Stimulated activated naive CD8-positive, alpha-beta T cell treated with anti-CD3 and anti-CD28 coated beads, Interleukin-15, amount 100 ng/mL, for 72 hours (primary cell): ENCODE data around the gene MARK3.

Experiments used
- ATAC-seq: fragments of 150-1000 bp; cut with Tn5 transposase; 2 replicates; pipeline ENCODE4 v1.10.0; 2021; ENCODE audit warnings: mild to moderate bottlenecking, moderate library complexity
- DNase-seq, 2 donors: peaks; one replicate each; pipeline ENCODE4 v3.0.0; 2021 to 2022
- H3K27ac Mint-ChIP-seq, 2 donors: one replicate each; pipeline ENCODE4 v1.8.0; 2022; ENCODE audit warnings: mild to moderate bottlenecking in 2 of 2, mixed read lengths in 2 of 2, moderate library complexity in 2 of 2
- H3K27me3 Mint-ChIP-seq: one replicate; pipeline ENCODE4 v1.8.0; 2022; ENCODE audit warnings: mixed read lengths
- H3K4me1 Mint-ChIP-seq: one replicate; pipeline ENCODE4 v1.8.0; 2022; ENCODE audit warnings: mild to moderate bottlenecking, mixed read lengths
- H3K4me3 Mint-ChIP-seq, 2 donors: one replicate each; pipeline ENCODE4 v1.8.0; 2022; ENCODE audit warnings: mild to moderate bottlenecking in 2 of 2, mixed read lengths in 2 of 2, moderate library complexity in 1 of 2
- H3K9me3 Mint-ChIP-seq, 2 donors: one replicate each; pipeline ENCODE4 v1.8.0; 2022; ENCODE audit warnings: mixed read lengths in 2 of 2

MARK3 gene

GRCh38 chr14:103385152-103385928, at the start of gene MARK3:
TSS of gene MARK3 (plus strand) at chr14:103385415. CDS start at chr14:103386030, 615 bp downstream.
- peak; percentile 96 to 97 for DNase-seq
- Mint-ChIP-seq H3K9me3 (no peaks in the 10 kb centered on the region), H3K27ac (peak within 1 kb of the TSS; percentile 94 to 97)

DNA sequence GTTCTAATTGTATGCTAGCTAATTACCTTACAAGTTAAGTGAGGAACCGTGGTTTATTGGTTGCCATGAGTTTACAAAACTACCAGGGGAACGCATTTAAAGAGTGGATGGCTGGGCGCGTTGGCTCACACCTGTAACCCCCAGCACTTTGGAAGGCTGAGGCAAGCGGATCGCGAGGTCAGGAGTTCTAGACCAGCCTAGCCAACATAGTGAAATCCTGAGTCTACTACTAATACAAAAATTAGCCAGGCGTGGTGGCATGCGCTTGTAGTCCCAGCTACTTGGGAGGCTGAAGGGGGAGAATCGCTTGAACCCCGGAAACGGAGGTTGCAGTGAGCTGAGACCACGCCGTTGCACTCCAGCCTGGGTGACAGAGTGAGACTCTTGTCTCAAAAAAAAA, 49.0 kb upstream of the MARK3 start:
- DNase-seq, result no peak
- H3K27me3 Mint-ChIP-seq, result no peaks in the 10 kb centered on the region
- peak overlapping the region; percentile 96 to 99 for H3K27ac Mint-ChIP-seq
- no peaks in the 10 kb centered on the region for H3K9me3 Mint-ChIP-seq
- ATAC-seq, result no peak
- peaks cover 71% of the 10 kb centered on the region for H3K4me1 Mint-ChIP-seq
- H3K4me3 Mint-ChIP-seq, result peak overlapping the region; percentile 93

More at GRCh38 chr14:103385152-103385928, at the start of gene MARK3:
- peak within 1 kb of the TSS; percentile 98 for H3K4me3 Mint-ChIP-seq
- peaks cover 55% of the 10 kb centered on the region for H3K4me1 Mint-ChIP-seq
- ATAC-seq, result peak; percentile 96
- peaks cover 18% of the 10 kb centered on the region for H3K27me3 Mint-ChIP-seq

DNA sequence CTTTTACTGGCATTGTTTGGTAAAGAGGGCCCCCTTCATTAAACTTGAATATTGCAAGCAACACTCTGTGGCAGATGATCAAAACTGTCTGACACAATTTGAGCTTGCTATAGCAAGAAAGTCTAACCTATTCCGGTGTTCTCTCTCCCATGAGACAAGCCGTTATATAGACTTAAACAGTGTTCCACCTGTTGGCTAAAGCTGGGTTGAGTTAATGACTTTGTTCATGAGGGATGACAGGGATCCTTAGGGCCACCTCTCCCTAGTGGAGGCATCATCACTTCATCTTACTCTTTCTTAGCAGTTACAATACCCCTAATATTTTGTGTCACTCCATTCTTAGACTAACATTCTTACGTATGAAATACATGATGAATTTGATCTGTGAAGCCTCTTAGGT, 47.4 kb upstream of the MARK3 start:
- DNase-seq, result no peak
- H3K4me1 Mint-ChIP-seq, result peaks cover 64% of the 10 kb centered on the region
- H3K4me3 Mint-ChIP-seq, result peak overlapping the region in 1 of 2 donors; percentile 12
- no peaks in the 10 kb centered on the region for H3K9me3 Mint-ChIP-seq
- no peak for ATAC-seq
- H3K27me3 Mint-ChIP-seq, result no peaks in the 10 kb centered on the region
- peak overlapping the region; percentile 29 to 95 for H3K27ac Mint-ChIP-seq

GRCh38 chr14:103339561-103339960, 45.7 kb upstream of the MARK3 start:
- H3K27ac Mint-ChIP-seq, result peak overlapping the region in 1 of 2 donors; percentile 54
- ATAC-seq (no peak), DNase-seq (no peak)
- H3K9me3 Mint-ChIP-seq, result no peaks in the 10 kb centered on the region
- H3K27me3 Mint-ChIP-seq, result no peaks in the 10 kb centered on the region
- H3K4me1 Mint-ChIP-seq, result peaks cover 63% of the 10 kb centered on the region
- no peak overlapping the region for H3K4me3 Mint-ChIP-seq

GRCh38 chr14:103340480-103341212, 44.6 kb upstream of the MARK3 start:
- Mint-ChIP-seq H3K27ac (peak overlapping the region in 1 of 2 donors; percentile 54), H3K4me3 (no peak overlapping the region), H3K4me1 (peaks cover 57% of the 10 kb centered on the region), H3K9me3 (no peaks in the 10 kb centered on the region), H3K27me3 (no peaks in the 10 kb centered on the region)
- ATAC-seq, result no peak
- no peak for DNase-seq

- Mint-ChIP-seq H3K27ac (peak overlapping the region in 1 of 2 donors; percentile 89), H3K4me3 (no peak overlapping the region), H3K4me1 (peaks cover 48% of the 10 kb centered on the region), H3K9me3 (no peaks in the 10 kb centered on the region), H3K27me3 (no peaks in the 10 kb centered on the region)
- no peak for ATAC-seq
- DNase-seq, result no peak
These were observed 43.7 kb upstream of the MARK3 start for GRCh38 chr14:103341250-103342129.

DNA sequence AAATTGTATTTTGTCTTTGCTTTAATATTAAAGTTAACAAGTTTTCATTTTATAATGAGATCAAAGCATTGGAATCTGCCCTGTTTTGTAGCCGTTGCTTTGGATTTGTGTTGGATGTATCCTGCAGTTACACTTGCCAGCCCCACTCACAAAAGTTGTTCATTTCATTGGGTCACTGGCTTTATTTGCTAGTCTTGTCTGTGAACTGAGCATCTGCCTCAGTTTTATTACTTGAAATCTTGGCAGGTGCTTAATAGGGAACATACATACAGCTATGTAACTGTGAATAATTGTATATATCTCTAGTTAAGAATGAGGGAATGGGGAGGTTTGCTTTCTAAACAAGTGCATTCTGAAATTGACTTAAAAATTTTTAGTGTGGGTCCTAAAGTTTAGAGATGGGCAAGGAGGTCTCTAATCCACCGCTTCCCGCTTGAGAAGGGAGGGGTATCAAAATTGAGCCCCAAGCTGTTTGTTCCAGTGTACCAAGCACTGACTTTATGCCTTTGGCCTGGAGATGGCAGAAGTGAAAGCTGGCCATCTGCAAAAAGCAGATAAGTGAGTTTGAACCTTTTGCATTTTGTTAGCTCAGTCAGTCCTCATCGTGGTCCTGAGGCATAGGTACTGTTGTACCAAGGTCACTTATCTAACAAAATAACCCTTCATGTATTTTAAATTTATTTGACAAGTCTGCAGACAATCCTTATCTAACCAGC, 41.9 kb upstream of the MARK3 start:
- Mint-ChIP-seq H3K27me3 (no peaks in the 10 kb centered on the region), H3K27ac (no peak overlapping the region), H3K4me1 (peaks cover 31% of the 10 kb centered on the region), H3K9me3 (no peaks in the 10 kb centered on the region), H3K4me3 (no peak overlapping the region)
- ATAC-seq (no peak), DNase-seq (no peak)

GRCh38 chr14:103343905-103344797, 41.1 kb upstream of the MARK3 start:
- Mint-ChIP-seq H3K4me3 (no peak overlapping the region), H3K27ac (peak overlapping the region in 1 of 2 donors; percentile 67), H3K4me1 (peaks cover 24% of the 10 kb centered on the region), H3K27me3 (no peaks in the 10 kb centered on the region), H3K9me3 (no peaks in the 10 kb centered on the region)
- ATAC-seq, result no peak
- no peak for DNase-seq

DNA sequence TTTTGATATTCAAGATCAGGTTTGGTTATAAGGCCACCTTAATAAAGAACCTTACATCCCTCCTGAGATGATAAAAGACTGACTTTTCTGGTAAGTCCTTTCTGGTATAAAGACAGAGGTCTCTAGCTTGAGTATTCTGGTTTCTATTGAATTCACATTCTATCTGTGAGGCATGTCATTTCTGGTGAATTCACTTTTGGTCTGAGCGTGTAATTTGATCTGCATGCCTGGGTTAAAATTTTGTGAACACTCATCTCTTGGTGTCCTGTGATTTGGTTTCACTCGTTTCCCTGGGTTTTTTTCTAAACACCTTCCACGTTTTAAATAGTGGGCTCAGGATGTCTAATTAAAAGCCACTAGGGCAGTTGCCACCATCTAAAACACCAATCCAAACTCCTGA, 38.9 kb upstream of the MARK3 start:
- Mint-ChIP-seq H3K27ac (no peak overlapping the region), H3K27me3 (no peaks in the 10 kb centered on the region), H3K4me3 (no peak overlapping the region), H3K9me3 (no peaks in the 10 kb centered on the region), H3K4me1 (peaks cover 9% of the 10 kb centered on the region)
- no peak for ATAC-seq
- no peak for DNase-seq

- H3K27ac Mint-ChIP-seq, result peak overlapping the region in 1 of 2 donors; percentile 52
- no peaks in the 10 kb centered on the region for H3K9me3 Mint-ChIP-seq
- ATAC-seq (no peak), DNase-seq (no peak)
- no peaks in the 10 kb centered on the region for H3K27me3 Mint-ChIP-seq
- H3K4me1 Mint-ChIP-seq, result peaks cover under 1% of the 10 kb centered on the region
- no peak overlapping the region for H3K4me3 Mint-ChIP-seq
These were observed 38.0 kb upstream of the MARK3 start for GRCh38 chr14:103347091-103347815.

GRCh38 chr14:103348154-103348553, 37.1 kb upstream of the MARK3 start:
- no peak for DNase-seq
- no peaks in the 10 kb centered on the region for H3K27me3 Mint-ChIP-seq
- no peaks in the 10 kb centered on the region for H3K9me3 Mint-ChIP-seq

GRCh38 chr14:103349982-103350381, 35.2 kb upstream of the MARK3 start:
- Mint-ChIP-seq H3K27ac (no peak overlapping the region), H3K27me3 (no peaks in the 10 kb centered on the region), H3K9me3 (no peaks in the 10 kb centered on the region), H3K4me1 (no peaks in the 10 kb centered on the region), H3K4me3 (no peak overlapping the region)
- no peak for ATAC-seq
- DNase-seq, result no peak

More at GRCh38 chr14:103348154-103348553, 37.1 kb upstream of the MARK3 start:
- no peaks in the 10 kb centered on the region for H3K4me1 Mint-ChIP-seq
- H3K4me3 Mint-ChIP-seq, result no peak overlapping the region
- no peak for ATAC-seq
- no peak overlapping the region for H3K27ac Mint-ChIP-seq

DNA sequence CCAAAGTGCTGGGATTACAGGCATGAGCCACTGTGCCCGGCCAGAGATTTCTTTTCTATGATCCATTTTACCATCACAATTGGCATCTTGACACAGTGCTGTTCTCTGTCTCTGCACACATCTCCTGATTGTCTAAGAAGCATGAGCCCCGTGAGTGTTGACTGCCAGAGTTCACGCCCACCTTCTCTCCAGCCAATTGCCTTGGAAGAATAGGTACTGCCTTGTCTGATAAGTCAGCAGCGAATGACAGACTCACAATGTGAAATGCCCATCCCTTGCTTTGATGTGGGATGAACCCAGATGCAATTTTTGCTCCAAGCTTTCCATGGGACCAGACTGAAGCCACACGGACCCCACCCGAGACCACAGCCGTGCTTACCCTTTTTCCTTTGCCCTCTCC, 31.9 kb upstream of the MARK3 start:
- Mint-ChIP-seq H3K9me3 (no peaks in the 10 kb centered on the region), H3K4me1 (no peaks in the 10 kb centered on the region), H3K4me3 (no peak overlapping the region)

GRCh38 chr14:103354141-103354540, 31.1 kb upstream of the MARK3 start:
- Mint-ChIP-seq H3K27ac (no peak overlapping the region), H3K4me3 (no peak overlapping the region), H3K9me3 (no peaks in the 10 kb centered on the region), H3K4me1 (no peaks in the 10 kb centered on the region), H3K27me3 (no peaks in the 10 kb centered on the region)
- ATAC-seq (no peak), DNase-seq (no peak)

More for the DNA sequence above, 31.9 kb upstream of the MARK3 start:
- no peak for DNase-seq
- no peak overlapping the region for H3K27ac Mint-ChIP-seq
- no peak for ATAC-seq
- no peaks in the 10 kb centered on the region for H3K27me3 Mint-ChIP-seq
